Measurements from ENCODE around the gene ZNF106. TPM values are rescaled to one million over a fixed set of nuclear protein-coding genes. Genes with fewer than 3 reads are reported as not detected.

ZNF106 gene
- total RNA-seq (10 to 100 TPM; 21.0 to 25.4 TPM), polyA plus RNA-seq (10 to 100 TPM in 1 of 2 donors, 1 to 10 TPM in 1; 7.5 to 19.9 TPM)

GRCh38 chr15:42490671-42491538 is at the start of gene ZNF106:
Gene ZNF106 (minus strand): TSS chr15:42491141. CDS start chr15:42472289, 18,852 bp downstream.
- TF ChIP-seq YY1 (IDR thresholded peaks at IDR 0.05), result peak; percentile 98
- peak; percentile 85 for TF ChIP-seq TAF1 (conservative IDR thresholded peaks at IDR 0.05)
- TF ChIP-seq ZBTB33 (IDR thresholded peaks at IDR 0.05), result peak; percentile 64
- peak; percentile 13 for TF ChIP-seq NR2F2 (IDR thresholded peaks at IDR 0.05)
- no peak for TF ChIP-seq FOXA2 (IDR thresholded peaks at IDR 0.05)
- TF ChIP-seq SP1 (IDR thresholded peaks at IDR 0.05), result peak; percentile 74
- TF ChIP-seq ATF3 (IDR thresholded peaks at IDR 0.05), result no peak
- TF ChIP-seq CTCF (IDR thresholded peaks at IDR 0.05; ENCODE audit: low read depth, low read length, missing input control), result no peak
- TF ChIP-seq HNF4A (conservative IDR thresholded peaks at IDR 0.05), result peak; percentile 18 to 25
- TF ChIP-seq GABPA (IDR thresholded peaks at IDR 0.05 in 1 of 2, conservative IDR thresholded peaks at IDR 0.05 in 1 of 2), result peak in 1 of 2 donors; percentile 78
- peak in 1 of 2 donors; percentile 24 for TF ChIP-seq RAD21 (IDR thresholded peaks at IDR 0.05)
- TF ChIP-seq REST (IDR thresholded peaks at IDR 0.05), result peak; percentile 89
- peak; percentile 19 to 36 for TF ChIP-seq RXRA (IDR thresholded peaks at IDR 0.05)
- no peak for TF ChIP-seq MAX (IDR thresholded peaks at IDR 0.05)
- no peak for TF ChIP-seq FOXA1 (IDR thresholded peaks at IDR 0.05)
- no peak for TF ChIP-seq HNF4G (IDR thresholded peaks at IDR 0.05)
- peak; percentile 10 to 11 for TF ChIP-seq EGR1 (IDR thresholded peaks at IDR 0.05; ENCODE audit: low read depth in 2 of 2)
- TF ChIP-seq JUND (IDR thresholded peaks at IDR 0.05), result no peak
- H3K27ac ChIP-seq (ENCODE audit: low read depth in 1 of 2, low read length in 2 of 2), result peak within 1 kb of the TSS; percentile 87 to 89
- no peaks in the 10 kb centered on the region for H3K36me3 ChIP-seq (ENCODE audit: control insufficient read depth in 4 of 4, insufficient read depth in 3 of 4, low read depth in 1 of 4, low read length in 3 of 4)
- no peaks in the 10 kb centered on the region for H3K27me3 ChIP-seq (ENCODE audit: control insufficient read depth in 4 of 4, insufficient read depth in 4 of 4, low read length in 3 of 4)
- peak; percentile 87 for DNase-seq (ENCODE audit: low spot score)
- H3K4me3 ChIP-seq (ENCODE audit: low read depth in 1 of 3, low read length in 3 of 3), result peak within 1 kb of the TSS; percentile 85 to 97 (median 94)
- H3K9me3 ChIP-seq (ENCODE audit: control insufficient read depth in 4 of 4, low read length in 3 of 4), result no peaks in the 10 kb centered on the region
- under 1% methylated on average over 51 of the region's 51 CpGs for WGBS
- peak within 1 kb of the TSS; percentile 73 to 99 for H3K9ac ChIP-seq (ENCODE audit: low read depth in 1 of 2, low read length in 2 of 2)
- peaks cover 0 to 11% (median 3%) of the 10 kb centered on the region in 4 donors for H3K4me1 ChIP-seq (ENCODE audit: control insufficient read depth in 4 of 4, insufficient read depth in 4 of 4, low read length in 3 of 4)

All from liver (tissue), 9 donors.